HepG2 (cell line): ENCODE results near the gene ETS2. TPM values are rescaled to one million over a fixed set of nuclear protein-coding genes. Genes with fewer than 3 reads are reported as not detected.

Experiments used
- ARHGAP35 ChIP-seq: sonication (generic); formaldehyde crosslinking; IDR thresholded peaks from 2 replicates; pipeline ENCODE4 v1.9.0; 2022; ENCODE audit warnings: mild to moderate bottlenecking, inconsistent platforms, moderate library complexity, missing genetic modification reagents, borderline replicate concordance
- CEBPB ChIP-seq: IDR thresholded peaks from 2 replicates; pipeline ENCODE4 v1.6.1; 2011; ENCODE audit warnings: low read depth, low read length, improper control_type of control experiment, borderline replicate concordance
- CEBPG ChIP-seq: IDR thresholded peaks from 2 replicates; pipeline ENCODE4 v1.6.1; 2016
- CREM ChIP-seq, 2 experiments: sonication (generic) in 1 of 2; formaldehyde crosslinking in 1 of 2; IDR thresholded peaks; 2 replicates each; pipeline versions ENCODE4 v1.4.0 to v1.6.1; 2016 to 2020; ENCODE audit warnings: antibody characterized with exemption in 1 of 2, mild to moderate bottlenecking in 1 of 2, missing genetic modification reagents in 1 of 2
- ETV5 ChIP-seq: IDR thresholded peaks from 2 replicates; pipeline ENCODE4 v1.6.1; 2018; ENCODE audit warnings: missing biosample characterization, missing genetic modification reagents, inconsistent platforms, borderline replicate concordance
- FOXA3 ChIP-seq: IDR thresholded peaks from 2 replicates; pipeline ENCODE4 v1.6.1; 2016; ENCODE audit warnings: missing genetic modification reagents, missing compliant biosample characterization
- HMG20B ChIP-seq: conservative IDR thresholded peaks from 2 replicates; pipeline ENCODE4 v1.6.1; 2016; ENCODE audit warnings: missing genetic modification reagents, missing compliant biosample characterization
- JDP2 ChIP-seq: sonication (generic); formaldehyde crosslinking; IDR thresholded peaks from 2 replicates; pipeline ENCODE4 v1.8.1; 2022; ENCODE audit warnings: missing genetic modification reagents, borderline replicate concordance
- KLF11 ChIP-seq: IDR thresholded peaks from 2 replicates; pipeline ENCODE4 v1.6.1; 2016; ENCODE audit warnings: missing compliant biosample characterization
- PRPF4 ChIP-seq: fragments of 200-400 bp; formaldehyde crosslinking; IDR thresholded peaks from 2 replicates; pipeline ENCODE4 v1.6.1; 2016; ENCODE audit warnings: low read length, low read depth; ENCODE audit not compliant: poor library complexity, severe bottlenecking
- REXO4 ChIP-seq: sonication (generic); formaldehyde crosslinking; IDR thresholded peaks from 2 replicates; pipeline ENCODE4 v1.8.0; 2022; ENCODE audit warnings: missing genetic modification reagents, mild to moderate bottlenecking, borderline replicate concordance
- SALL1 ChIP-seq: sonication (generic); formaldehyde crosslinking; IDR thresholded peaks from 2 replicates; pipeline ENCODE4 v1.8.0; 2022; ENCODE audit warnings: mild to moderate bottlenecking, missing genetic modification reagents
- THAP11 ChIP-seq: IDR thresholded peaks from 2 replicates; pipeline ENCODE4 v1.6.1; 2016; ENCODE audit warnings: missing biosample characterization, missing genetic modification reagents
- ZNF383 ChIP-seq: sonication (generic); formaldehyde crosslinking; IDR thresholded peaks from 2 replicates; pipeline ENCODE4 v1.4.0; 2020; ENCODE audit warnings: missing genetic modification reagents, mild to moderate bottlenecking, borderline replicate concordance
- ZNF670 ChIP-seq: sonication (generic); formaldehyde crosslinking; IDR thresholded peaks from 2 replicates; pipeline ENCODE4 v1.8.0; 2022; ENCODE audit warnings: mild to moderate bottlenecking, missing genetic modification reagents, borderline replicate concordance
- ZNF792 ChIP-seq: IDR thresholded peaks from 2 replicates; pipeline ENCODE4 v1.6.1; 2016
- polyA plus RNA-seq, 8 experiments: library from polyadenylated mRNA; depleted of rRNA in 3 of 8; stranded (reverse) in 7 of 8; unstranded in 1 of 8; fragments of >200 nt; fragmentation: Illumina TruSeq in 4 of 8; extraction: Trizol in 4 of 8; gene quantifications; 2 replicates each; pipeline versions ENCODE4 v1.2.1 to v1.2.3, GENCODE V29; 2011 to 2016; ENCODE audit warnings: low read depth in 4 of 8, missing spikeins in 1 of 8, mixed read lengths in 1 of 8; ENCODE audit not compliant: insufficient read depth in 1 of 8
- total RNA-seq, 5 experiments: library from RNA; depleted of rRNA; stranded (reverse); fragments of >200 nt; fragmentation: Illumina TruSeq; extraction: Trizol; gene quantifications; 2 replicates each; pipeline ENCODE4 v1.2.3, GENCODE V29; 2016; ENCODE audit warnings: low read depth in 1 of 5
- TF ChIP-seq, protein P1 (sequence below): sonication (generic); formaldehyde crosslinking; IDR thresholded peaks from 2 replicates; pipeline ENCODE4 v1.4.0; 2020; ENCODE audit warnings: missing genetic modification reagents, borderline replicate concordance
- TF ChIP-seq, protein P2 (sequence below): sonication (generic); formaldehyde crosslinking; IDR thresholded peaks from 2 replicates; pipeline ENCODE4 v1.4.0; 2020; ENCODE audit warnings: missing genetic modification reagents
- TF ChIP-seq, protein P3 (sequence below): sonication (generic); formaldehyde crosslinking; IDR thresholded peaks from 2 replicates; pipeline ENCODE4 v1.5.1; 2020; ENCODE audit warnings: mild to moderate bottlenecking, missing genetic modification reagents, moderate library complexity
- TF ChIP-seq, protein P4 (sequence below): IDR thresholded peaks from 2 replicates; pipeline ENCODE4 v1.6.1; 2016

The ETS2 gene
- total and polyA plus RNA-seq, 2 of the 13 experiments (the other 11 are each of a cell fraction or from before 2014, with no cell fraction given): 24.6 to 64.4 TPM

DNA sequence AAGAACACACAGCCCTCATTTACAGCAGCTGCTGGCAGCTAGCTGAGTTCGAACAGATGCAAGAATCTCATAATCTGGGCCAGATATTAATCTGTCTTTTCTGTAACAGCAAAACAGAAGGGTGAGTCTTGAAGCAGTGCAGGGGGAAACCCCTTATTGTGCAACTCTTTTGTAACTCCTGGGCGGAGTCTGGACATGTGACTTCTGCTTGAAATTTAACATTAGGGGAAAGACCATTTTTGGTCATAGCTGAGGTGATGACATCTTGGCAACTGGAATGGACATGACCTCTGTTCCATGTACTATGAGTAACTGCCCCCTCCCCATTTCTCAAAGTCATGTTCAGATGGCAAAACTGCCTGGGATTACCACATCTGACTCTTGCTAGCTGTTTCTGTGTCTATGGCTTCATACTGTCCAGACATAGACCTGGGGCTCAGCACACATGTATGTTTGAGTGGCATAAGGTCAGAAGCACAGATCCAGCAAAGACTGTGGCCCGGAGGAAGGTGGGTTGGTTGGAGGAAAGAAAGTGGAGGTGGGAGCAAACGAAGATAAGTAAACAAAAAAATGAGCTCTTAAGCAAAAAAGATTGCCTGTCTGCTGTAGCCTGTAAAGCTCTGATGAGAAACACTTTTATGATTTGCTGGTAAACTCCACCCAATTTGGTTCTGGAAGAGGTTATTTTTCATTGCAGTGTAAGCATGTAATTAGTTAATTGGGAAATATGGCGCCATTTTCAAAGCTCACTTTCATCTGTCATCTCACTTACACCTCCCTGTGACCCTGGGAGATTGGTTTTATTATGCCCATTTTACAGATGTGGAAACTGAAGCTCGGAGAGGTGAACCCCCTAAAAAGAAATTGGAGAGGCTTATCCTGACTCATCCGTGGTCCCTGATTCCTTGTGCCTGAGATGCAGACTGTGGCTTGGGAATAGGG is 26.1 kb downstream of the ETS2 start (continued):
- TF ChIP-seq ZNF670 (CRISPR knock-in tag): peak; percentile 5; the same call in 1 of the 2 replicates
- TF ChIP-seq ETV5 (CRISPR knock-in tag): peak; percentile 40; the same call in 1 of the 2 replicates
- peak; percentile 83 for TF ChIP-seq FOXA3 (CRISPR knock-in tag)
- TF ChIP-seq ARHGAP35 (CRISPR knock-in tag): no peak
- TF ChIP-seq, protein P1, sequence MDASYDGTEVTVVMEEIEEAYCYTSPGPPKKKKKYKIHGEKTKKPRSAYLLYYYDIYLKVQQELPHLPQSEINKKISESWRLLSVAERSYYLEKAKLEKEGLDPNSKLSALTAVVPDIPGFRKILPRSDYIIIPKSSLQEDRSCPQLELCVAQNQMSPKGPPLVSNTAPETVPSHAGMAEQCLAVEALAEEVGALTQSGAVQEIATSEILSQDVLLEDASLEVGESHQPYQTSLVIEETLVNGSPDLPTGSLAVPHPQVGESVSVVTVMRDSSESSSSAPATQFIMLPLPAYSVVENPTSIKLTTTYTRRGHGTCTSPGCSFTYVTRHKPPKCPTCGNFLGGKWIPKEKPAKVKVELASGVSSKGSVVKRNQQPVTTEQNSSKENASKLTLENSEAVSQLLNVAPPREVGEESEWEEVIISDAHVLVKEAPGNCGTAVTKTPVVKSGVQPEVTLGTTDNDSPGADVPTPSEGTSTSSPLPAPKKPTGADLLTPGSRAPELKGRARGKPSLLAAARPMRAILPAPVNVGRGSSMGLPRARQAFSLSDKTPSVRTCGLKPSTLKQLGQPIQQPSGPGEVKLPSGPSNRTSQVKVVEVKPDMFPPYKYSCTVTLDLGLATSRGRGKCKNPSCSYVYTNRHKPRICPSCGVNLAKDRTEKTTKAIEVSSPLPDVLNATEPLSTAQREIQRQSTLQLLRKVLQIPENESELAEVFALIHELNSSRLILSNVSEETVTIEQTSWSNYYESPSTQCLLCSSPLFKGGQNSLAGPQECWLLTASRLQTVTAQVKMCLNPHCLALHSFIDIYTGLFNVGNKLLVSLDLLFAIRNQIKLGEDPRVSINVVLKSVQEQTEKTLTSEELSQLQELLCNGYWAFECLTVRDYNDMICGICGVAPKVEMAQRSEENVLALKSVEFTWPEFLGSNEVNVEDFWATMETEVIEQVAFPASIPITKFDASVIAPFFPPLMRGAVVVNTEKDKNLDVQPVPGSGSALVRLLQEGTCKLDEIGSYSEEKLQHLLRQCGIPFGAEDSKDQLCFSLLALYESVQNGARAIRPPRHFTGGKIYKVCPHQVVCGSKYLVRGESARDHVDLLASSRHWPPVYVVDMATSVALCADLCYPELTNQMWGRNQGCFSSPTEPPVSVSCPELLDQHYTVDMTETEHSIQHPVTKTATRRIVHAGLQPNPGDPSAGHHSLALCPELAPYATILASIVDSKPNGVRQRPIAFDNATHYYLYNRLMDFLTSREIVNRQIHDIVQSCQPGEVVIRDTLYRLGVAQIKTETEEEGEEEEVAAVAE: peak; percentile 62; the same call in 1 of the 2 replicates
- TF ChIP-seq, protein P2, sequence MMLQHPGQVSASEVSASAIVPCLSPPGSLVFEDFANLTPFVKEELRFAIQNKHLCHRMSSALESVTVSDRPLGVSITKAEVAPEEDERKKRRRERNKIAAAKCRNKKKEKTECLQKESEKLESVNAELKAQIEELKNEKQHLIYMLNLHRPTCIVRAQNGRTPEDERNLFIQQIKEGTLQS (CRISPR knock-in tag): peak; percentile 86
- TF ChIP-seq ZNF792 (CRISPR knock-in tag): peak; percentile 59; the same call in 1 of the 2 replicates
- peak; percentile 98 for TF ChIP-seq CEBPB
- TF ChIP-seq CREM (IDR thresholded peaks at IDR 0.05): peak; percentile 69
- no peak for TF ChIP-seq CREM (CRISPR knock-in tag; IDR thresholded peaks at IDR 0.05)
- TF ChIP-seq CEBPG (CRISPR knock-in tag): peak; percentile 97
- peak; percentile 74 for TF ChIP-seq THAP11 (CRISPR knock-in tag)
- TF ChIP-seq JDP2 (CRISPR knock-in tag): no peak
- no peak for TF ChIP-seq ZNF383 (CRISPR knock-in tag)
- TF ChIP-seq SALL1 (CRISPR knock-in tag): peak; percentile 61
- TF ChIP-seq, protein P3, sequence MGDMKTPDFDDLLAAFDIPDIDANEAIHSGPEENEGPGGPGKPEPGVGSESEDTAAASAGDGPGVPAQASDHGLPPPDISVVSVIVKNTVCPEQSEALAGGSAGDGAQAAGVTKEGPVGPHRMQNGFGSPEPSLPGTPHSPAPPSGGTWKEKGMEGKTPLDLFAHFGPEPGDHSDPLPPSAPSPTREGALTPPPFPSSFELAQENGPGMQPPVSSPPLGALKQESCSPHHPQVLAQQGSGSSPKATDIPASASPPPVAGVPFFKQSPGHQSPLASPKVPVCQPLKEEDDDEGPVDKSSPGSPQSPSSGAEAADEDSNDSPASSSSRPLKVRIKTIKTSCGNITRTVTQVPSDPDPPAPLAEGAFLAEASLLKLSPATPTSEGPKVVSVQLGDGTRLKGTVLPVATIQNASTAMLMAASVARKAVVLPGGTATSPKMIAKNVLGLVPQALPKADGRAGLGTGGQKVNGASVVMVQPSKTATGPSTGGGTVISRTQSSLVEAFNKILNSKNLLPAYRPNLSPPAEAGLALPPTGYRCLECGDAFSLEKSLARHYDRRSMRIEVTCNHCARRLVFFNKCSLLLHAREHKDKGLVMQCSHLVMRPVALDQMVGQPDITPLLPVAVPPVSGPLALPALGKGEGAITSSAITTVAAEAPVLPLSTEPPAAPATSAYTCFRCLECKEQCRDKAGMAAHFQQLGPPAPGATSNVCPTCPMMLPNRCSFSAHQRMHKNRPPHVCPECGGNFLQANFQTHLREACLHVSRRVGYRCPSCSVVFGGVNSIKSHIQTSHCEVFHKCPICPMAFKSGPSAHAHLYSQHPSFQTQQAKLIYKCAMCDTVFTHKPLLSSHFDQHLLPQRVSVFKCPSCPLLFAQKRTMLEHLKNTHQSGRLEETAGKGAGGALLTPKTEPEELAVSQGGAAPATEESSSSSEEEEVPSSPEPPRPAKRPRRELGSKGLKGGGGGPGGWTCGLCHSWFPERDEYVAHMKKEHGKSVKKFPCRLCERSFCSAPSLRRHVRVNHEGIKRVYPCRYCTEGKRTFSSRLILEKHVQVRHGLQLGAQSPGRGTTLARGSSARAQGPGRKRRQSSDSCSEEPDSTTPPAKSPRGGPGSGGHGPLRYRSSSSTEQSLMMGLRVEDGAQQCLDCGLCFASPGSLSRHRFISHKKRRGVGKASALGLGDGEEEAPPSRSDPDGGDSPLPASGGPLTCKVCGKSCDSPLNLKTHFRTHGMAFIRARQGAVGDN: no peak
- TF ChIP-seq HMG20B (CRISPR knock-in tag): peak; percentile 6; the same call in 1 of the 2 replicates
- no peak for TF ChIP-seq REXO4 (CRISPR knock-in tag)
- TF ChIP-seq, protein P4, sequence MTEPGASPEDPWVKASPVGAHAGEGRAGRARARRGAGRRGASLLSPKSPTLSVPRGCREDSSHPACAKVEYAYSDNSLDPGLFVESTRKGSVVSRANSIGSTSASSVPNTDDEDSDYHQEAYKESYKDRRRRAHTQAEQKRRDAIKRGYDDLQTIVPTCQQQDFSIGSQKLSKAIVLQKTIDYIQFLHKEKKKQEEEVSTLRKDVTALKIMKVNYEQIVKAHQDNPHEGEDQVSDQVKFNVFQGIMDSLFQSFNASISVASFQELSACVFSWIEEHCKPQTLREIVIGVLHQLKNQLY (CRISPR knock-in tag): peak; percentile 64
- 0 out of 2 replicates have a peak, but pooled peaks have one; percentile 47 for TF ChIP-seq KLF11 (CRISPR knock-in tag)
- TF ChIP-seq PRPF4: no peak
